ENCODE data around the gene PARP4.

DNA sequence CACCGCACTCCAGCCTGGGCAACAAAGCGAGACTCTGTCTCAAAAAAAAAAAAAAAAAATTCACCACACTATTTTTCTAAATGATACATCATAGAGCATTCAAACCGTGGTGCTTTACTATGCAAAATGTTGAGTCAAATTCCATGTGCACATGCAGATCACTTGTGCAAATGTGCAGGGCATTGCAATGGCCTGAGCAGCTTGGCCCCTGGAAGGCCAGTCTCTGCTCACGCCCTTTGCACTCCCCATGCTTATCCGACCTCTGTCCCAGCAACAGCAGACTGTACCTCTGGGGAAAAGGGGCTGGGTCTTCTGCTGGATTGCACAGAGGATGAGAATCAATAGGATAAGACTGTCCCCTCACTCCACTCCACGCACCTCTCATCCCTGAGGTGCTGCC, 58.5 kb downstream of the PARP4 start:
- TF ChIP-seq, protein P1, sequence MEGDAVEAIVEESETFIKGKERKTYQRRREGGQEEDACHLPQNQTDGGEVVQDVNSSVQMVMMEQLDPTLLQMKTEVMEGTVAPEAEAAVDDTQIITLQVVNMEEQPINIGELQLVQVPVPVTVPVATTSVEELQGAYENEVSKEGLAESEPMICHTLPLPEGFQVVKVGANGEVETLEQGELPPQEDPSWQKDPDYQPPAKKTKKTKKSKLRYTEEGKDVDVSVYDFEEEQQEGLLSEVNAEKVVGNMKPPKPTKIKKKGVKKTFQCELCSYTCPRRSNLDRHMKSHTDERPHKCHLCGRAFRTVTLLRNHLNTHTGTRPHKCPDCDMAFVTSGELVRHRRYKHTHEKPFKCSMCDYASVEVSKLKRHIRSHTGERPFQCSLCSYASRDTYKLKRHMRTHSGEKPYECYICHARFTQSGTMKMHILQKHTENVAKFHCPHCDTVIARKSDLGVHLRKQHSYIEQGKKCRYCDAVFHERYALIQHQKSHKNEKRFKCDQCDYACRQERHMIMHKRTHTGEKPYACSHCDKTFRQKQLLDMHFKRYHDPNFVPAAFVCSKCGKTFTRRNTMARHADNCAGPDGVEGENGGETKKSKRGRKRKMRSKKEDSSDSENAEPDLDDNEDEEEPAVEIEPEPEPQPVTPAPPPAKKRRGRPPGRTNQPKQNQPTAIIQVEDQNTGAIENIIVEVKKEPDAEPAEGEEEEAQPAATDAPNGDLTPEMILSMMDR (IDR thresholded peaks at IDR 0.05 in 8 of 11, conservative IDR thresholded peaks at IDR 0.05 in 3 of 11) = no peak
- TF ChIP-seq POLR2A (IDR thresholded peaks at IDR 0.05) = no peak
- TF ChIP-seq POLR2AphosphoS5 (IDR thresholded peaks at IDR 0.05) = no peak
